Ishikawa (cell line): ENCODE results near the gene A1CF.

ENCODE experiments used
- CEBPB ChIP-seq: IDR thresholded peaks from 2 replicates; pipeline ENCODE4 v1.6.1; 2012
- CREB1 ChIP-seq: IDR thresholded peaks from 2 replicates; pipeline ENCODE4 v1.6.1; 2012; ENCODE audit warnings: low read depth
- EGR1 ChIP-seq: IDR thresholded peaks from 2 replicates; pipeline ENCODE4 v1.6.1; 2012
- EP300 ChIP-seq: IDR thresholded peaks from 2 replicates; pipeline ENCODE4 v1.6.1; 2012; ENCODE audit warnings: borderline replicate concordance
- FOXM1 ChIP-seq: IDR thresholded peaks from 2 replicates; pipeline ENCODE4 v1.6.1; 2012; ENCODE audit warnings: low read depth, borderline replicate concordance
- MAX ChIP-seq: IDR thresholded peaks from 2 replicates; pipeline ENCODE4 v1.6.1; 2012
- NFIC ChIP-seq: IDR thresholded peaks from 2 replicates; pipeline ENCODE4 v1.6.1; 2012
- RAD21 ChIP-seq: IDR thresholded peaks from 2 replicates; pipeline ENCODE4 v1.6.1; 2012; ENCODE audit warnings: low read depth
- REST ChIP-seq: IDR thresholded peaks from 2 replicates; pipeline ENCODE4 v1.6.1; 2012; ENCODE audit warnings: low read depth, mild to moderate bottlenecking
- TAF1 ChIP-seq: IDR thresholded peaks from 2 replicates; pipeline ENCODE4 v1.6.1; 2012; ENCODE audit warnings: low read depth, mild to moderate bottlenecking
- TCF12 ChIP-seq: IDR thresholded peaks from 2 replicates; pipeline ENCODE4 v1.6.1; 2012; ENCODE audit warnings: low read depth
- TEAD4 ChIP-seq: IDR thresholded peaks from 2 replicates; pipeline ENCODE4 v1.6.1; 2012
- USF1 ChIP-seq: IDR thresholded peaks from 2 replicates; pipeline ENCODE4 v1.6.1; 2012
- YY1 ChIP-seq: IDR thresholded peaks from 2 replicates; pipeline ENCODE4 v1.6.1; 2012; ENCODE audit warnings: low read depth
- ZBTB7A ChIP-seq: IDR thresholded peaks from 2 replicates; pipeline ENCODE4 v1.6.1; 2012; ENCODE audit warnings: low read depth

Gene A1CF

GRCh38 chr10:50885097-50885859 lies at the start of gene A1CF:
Gene A1CF, minus strand, starts transcription at chr10:50885627. Its CDS starts 25,687 bp downstream, at chr10:50859940.
- no peak for TF ChIP-seq USF1
- no peak for TF ChIP-seq RAD21
- TF ChIP-seq CREB1, result no peak
- no peak for TF ChIP-seq CEBPB
- TF ChIP-seq EGR1, result no peak
- TF ChIP-seq REST, result no peak
- TF ChIP-seq YY1, result no peak
- TF ChIP-seq FOXM1, result no peak
- no peak for TF ChIP-seq MAX
- no peak for TF ChIP-seq TEAD4
- TF ChIP-seq ZBTB7A, result no peak
- no peak for TF ChIP-seq TAF1
- TF ChIP-seq TCF12, result no peak

GRCh38 chr10:50931948-50932431 lies 46.6 kb upstream of the A1CF start:
- TF ChIP-seq MAX (no peak), TAF1 (no peak), EP300 (no peak), YY1 (no peak), CEBPB (no peak), ZBTB7A (no peak), TCF12 (no peak), USF1 (no peak), RAD21 (no peak), EGR1 (no peak), FOXM1 (no peak), CREB1 (no peak)

GRCh38 chr10:50929670-50930069 lies 44.2 kb upstream of the A1CF start:
- TF ChIP-seq USF1 (no peak), REST (no peak), CREB1 (no peak), YY1 (no peak), EGR1 (no peak), RAD21 (no peak), FOXM1 (no peak), TCF12 (no peak), ZBTB7A (no peak), TEAD4 (no peak), MAX (no peak), TAF1 (no peak), EP300 (no peak), NFIC (no peak)

- TF ChIP-seq EGR1 (no peak), RAD21 (no peak), ZBTB7A (no peak), NFIC (no peak), EP300 (no peak), YY1 (no peak), CEBPB (no peak), CREB1 (no peak), TCF12 (no peak), MAX (no peak)
These were observed 42.7 kb upstream of the A1CF start for GRCh38 chr10:50928190-50928552.
